ENCODE data around the gene FPR1. TPM values are rescaled to one million over a fixed set of nuclear protein-coding genes. Genes with fewer than 3 reads are reported as not detected.

FPR1 gene
- total and polyA plus RNA-seq, 4 experiments from 2014 or later, result 0.30 TPM; not detected in 3

DNA sequence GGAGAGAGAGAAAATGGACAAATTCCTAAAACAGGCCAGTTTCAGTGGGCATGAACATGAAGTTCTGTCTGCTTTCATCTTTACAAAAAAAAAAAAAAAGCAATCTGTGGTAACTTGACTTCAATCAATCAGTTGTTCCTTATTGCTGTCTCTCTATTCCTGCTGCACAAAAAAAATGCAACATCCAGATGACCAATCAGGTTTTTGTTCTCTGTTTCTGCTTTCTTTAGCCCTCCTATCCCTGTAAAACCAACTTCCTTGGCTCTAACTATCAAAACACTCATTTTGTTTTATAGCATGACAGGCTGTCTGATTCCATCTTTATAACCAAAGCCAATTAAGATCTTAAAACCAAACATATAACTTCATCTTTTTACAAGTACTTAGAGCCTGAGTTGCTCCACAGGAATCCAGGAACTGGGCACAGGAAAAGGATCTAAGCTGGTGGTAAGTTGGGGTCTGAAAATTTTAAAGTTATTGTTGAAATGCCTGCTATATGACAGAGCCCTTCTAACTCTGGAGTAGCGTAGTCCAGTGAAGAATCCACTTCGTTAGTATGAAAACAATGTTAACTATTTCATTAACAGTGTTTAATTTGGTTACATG, 43.3 kb upstream of the FPR1 start, which contains the start of gene FPR3:
Gene FPR3 (plus strand): TSS at position 273 of the 606 bp plus-strand sequence. CDS start 28,592 bp downstream, outside the sequence.
- Mint-ChIP-seq H3K27ac (no peak within 1 kb of the TSS), H3K27me3 (peaks cover 4 to 15% of the 10 kb centered on the region in 2 donors), H3K9me3 (peaks cover 0 to 23% (median 15%) of the 10 kb centered on the region in 8 donors), H3K4me1 (no peaks in the 10 kb centered on the region), H3K4me3 (no peak within 1 kb of the TSS), H3K36me3 (no peaks in the 10 kb centered on the region)
- CTCF ChIA-PET (ENCODE audit: partially characterized antibody), result no interaction called here
- Histone ChIP-seq H3K4me1 (ENCODE audit: insufficient read depth, low read length) (no peaks in the 10 kb centered on the region), H3K27me3 (ENCODE audit: insufficient read depth, low read length) (no peaks in the 10 kb centered on the region), H3K4me3 (ENCODE audit: low read length in 2 of 2) (no peak within 1 kb of the TSS), H3K27ac (ENCODE audit: low read depth, low read length) (no peak within 1 kb of the TSS), H3K9me3 (ENCODE audit: control insufficient read depth in 1 of 2, low read length in 2 of 2) (no peaks in the 10 kb centered on the region), H3K36me3 (ENCODE audit: insufficient read depth, low read length) (no peaks in the 10 kb centered on the region)
- POLR2A ChIA-PET (ENCODE audit: partially characterized antibody), result no interaction called here
- no peak for DNase-seq
- intact Hi-C loops (cut with micrococcal nuclease), result no loop called here

DNA sequence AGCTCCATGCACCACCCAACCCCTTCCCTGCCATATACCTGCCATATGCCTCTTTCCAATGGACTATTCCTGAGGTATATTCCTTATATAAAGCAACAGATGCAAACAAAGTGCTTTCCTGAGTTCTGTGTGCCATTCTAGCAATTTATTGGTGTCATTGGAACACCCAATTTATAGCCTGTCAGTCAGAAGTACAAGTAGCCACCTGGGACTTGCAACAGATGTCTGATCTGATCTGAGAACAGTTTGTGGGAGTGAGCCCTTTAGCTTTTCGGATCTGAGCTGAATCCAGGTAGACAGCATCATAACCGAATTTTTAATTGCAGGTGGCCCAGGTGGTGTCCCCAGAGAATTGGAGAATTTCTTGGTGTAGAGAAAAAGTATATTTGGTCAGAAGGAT, 42.3 kb upstream of the FPR1 start:
- Histone ChIP-seq H3K9me3 (ENCODE audit: control insufficient read depth in 1 of 2, low read length in 2 of 2) (no peaks in the 10 kb centered on the region), H3K4me1 (ENCODE audit: insufficient read depth, low read length) (no peaks in the 10 kb centered on the region), H3K4me3 (ENCODE audit: low read length in 2 of 2) (no peak overlapping the region), H3K27me3 (ENCODE audit: insufficient read depth, low read length) (no peaks in the 10 kb centered on the region), H3K27ac (ENCODE audit: low read depth, low read length) (no peak overlapping the region), H3K36me3 (ENCODE audit: insufficient read depth, low read length) (no peaks in the 10 kb centered on the region)
- H3K4me3 Mint-ChIP-seq, result no peak overlapping the region
- H3K36me3 Mint-ChIP-seq, result no peaks in the 10 kb centered on the region
- ChIA-PET POLR2A (ENCODE audit: partially characterized antibody) (no interaction called here), CTCF (ENCODE audit: partially characterized antibody) (no interaction called here)
- no peaks in the 10 kb centered on the region for H3K4me1 Mint-ChIP-seq
- H3K9me3 Mint-ChIP-seq, result peaks cover under 1 to 21% (median 11%) of the 10 kb centered on the region in 8 donors
- intact Hi-C loops (cut with micrococcal nuclease), result no loop called here
- H3K27ac Mint-ChIP-seq, result no peak overlapping the region
- DNase-seq, result no peak
- peaks cover 4 to 15% of the 10 kb centered on the region in 2 donors for H3K27me3 Mint-ChIP-seq

DNA sequence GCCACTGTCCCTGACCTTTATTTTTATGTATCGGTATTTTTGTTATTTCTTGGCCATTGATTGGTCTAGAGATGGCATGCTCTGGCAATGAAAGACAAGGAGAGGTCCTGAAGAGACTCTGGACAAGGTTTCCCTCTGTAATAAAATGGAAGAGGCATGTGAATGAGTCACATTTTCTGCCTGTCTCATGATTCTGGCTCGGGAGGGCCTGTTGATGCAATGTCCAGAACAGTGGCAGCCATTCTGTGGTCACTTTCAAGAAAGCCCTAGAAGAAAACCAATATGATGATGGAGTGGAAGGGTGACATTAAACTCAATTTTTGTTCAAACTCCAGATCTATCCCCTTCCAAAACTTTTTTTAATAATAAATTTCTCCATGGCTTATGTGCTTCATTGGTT, 41.3 kb upstream of the FPR1 start:
- no peaks in the 10 kb centered on the region for H3K27me3 ChIP-seq (ENCODE audit: insufficient read depth, low read length)
- Mint-ChIP-seq H3K27me3 (peaks cover 5 to 16% of the 10 kb centered on the region in 2 donors), H3K9me3 (peaks cover 2 to 21% (median 11%) of the 10 kb centered on the region in 8 donors), H3K4me1 (no peaks in the 10 kb centered on the region), H3K36me3 (no peaks in the 10 kb centered on the region), H3K27ac (no peak overlapping the region), H3K4me3 (no peak overlapping the region)
- no peak overlapping the region for H3K4me3 ChIP-seq (ENCODE audit: low read length in 2 of 2)
- H3K4me1 ChIP-seq (ENCODE audit: insufficient read depth, low read length), result no peaks in the 10 kb centered on the region
- DNase-seq, result no peak
- H3K27ac ChIP-seq (ENCODE audit: low read depth, low read length), result no peak overlapping the region
- ChIA-PET POLR2A (ENCODE audit: partially characterized antibody) (no interaction called here), CTCF (ENCODE audit: partially characterized antibody) (no interaction called here)
- intact Hi-C loops (cut with micrococcal nuclease), result no loop called here
- H3K36me3 ChIP-seq (ENCODE audit: insufficient read depth, low read length), result no peaks in the 10 kb centered on the region
- H3K9me3 ChIP-seq (ENCODE audit: control insufficient read depth in 1 of 2, low read length in 2 of 2), result no peaks in the 10 kb centered on the region

DNA sequence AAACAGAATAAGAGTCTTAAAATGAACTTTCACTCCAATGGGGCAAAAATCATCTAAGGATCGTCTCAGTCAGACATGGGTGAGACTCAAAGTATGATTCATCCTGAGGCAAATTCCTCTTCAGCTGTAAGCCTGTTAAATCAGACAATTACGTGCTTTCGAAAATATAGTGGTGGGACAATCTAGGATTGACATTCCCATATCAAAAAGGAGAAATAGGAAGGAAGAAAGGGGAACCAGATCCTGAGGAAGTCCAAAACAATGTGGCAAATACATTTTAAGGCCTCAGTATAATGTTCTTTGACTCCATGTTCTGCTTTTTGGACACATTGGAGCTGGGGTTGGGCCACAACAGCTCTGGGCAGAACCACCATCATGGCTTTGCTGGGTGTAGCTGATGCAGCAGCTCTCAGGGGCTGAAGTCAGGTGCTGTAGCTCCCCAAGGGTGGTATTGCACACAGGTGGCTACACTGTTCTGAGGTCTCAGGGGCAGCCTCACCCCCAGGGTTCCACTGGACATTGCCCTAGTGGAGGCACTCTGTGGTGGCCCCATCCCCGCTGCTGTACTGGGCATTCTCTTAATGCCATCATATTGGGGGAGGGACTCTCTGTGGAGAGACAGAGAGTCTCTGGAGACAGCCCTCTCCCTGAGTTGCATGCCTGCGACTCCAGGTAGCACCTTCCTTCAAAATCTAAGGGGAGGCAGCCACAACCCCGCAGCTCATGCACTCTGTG, 37.5 kb upstream of the FPR1 start:
- Mint-ChIP-seq H3K4me1 (no peaks in the 10 kb centered on the region), H3K27ac (no peak overlapping the region), H3K27me3 (peaks cover 6 to 9% of the 10 kb centered on the region in 2 donors), H3K36me3 (no peaks in the 10 kb centered on the region), H3K9me3 (peaks cover 2 to 21% (median 10%) of the 10 kb centered on the region in 8 donors), H3K4me3 (no peak overlapping the region)
- intact Hi-C loops (cut with micrococcal nuclease), result no loop called here
- Histone ChIP-seq H3K4me1 (ENCODE audit: insufficient read depth, low read length) (no peaks in the 10 kb centered on the region), H3K36me3 (ENCODE audit: insufficient read depth, low read length) (no peaks in the 10 kb centered on the region), H3K27me3 (ENCODE audit: insufficient read depth, low read length) (no peaks in the 10 kb centered on the region), H3K9me3 (ENCODE audit: control insufficient read depth in 1 of 2, low read length in 2 of 2) (no peaks in the 10 kb centered on the region), H3K4me3 (ENCODE audit: low read length in 2 of 2) (no peak overlapping the region), H3K27ac (ENCODE audit: low read depth, low read length) (no peak overlapping the region)
- DNase-seq, result no peak
- CTCF ChIA-PET (ENCODE audit: partially characterized antibody), result no interaction called here
- POLR2A ChIA-PET (ENCODE audit: partially characterized antibody), result no interaction called here

DNA sequence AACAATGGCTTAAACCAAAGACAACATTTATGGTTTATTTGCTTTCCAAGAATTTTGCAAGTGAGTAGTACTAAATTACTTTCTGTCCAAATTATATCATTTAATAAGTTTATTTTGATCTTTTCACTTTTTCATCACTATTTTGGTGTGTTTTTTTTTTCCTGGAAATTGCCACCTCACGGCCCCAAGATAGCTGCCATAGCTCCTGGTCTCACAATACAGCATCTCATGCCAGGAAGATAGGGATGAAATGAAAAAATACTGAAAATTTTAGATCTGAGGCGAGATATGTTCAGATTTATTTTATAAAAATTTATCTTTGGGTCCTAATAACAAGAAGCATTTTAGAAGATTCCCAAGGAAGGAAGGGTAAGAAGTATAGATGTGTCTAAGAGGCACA, 36.4 kb upstream of the FPR1 start:
- no peaks in the 10 kb centered on the region for H3K4me1 ChIP-seq (ENCODE audit: insufficient read depth, low read length)
- H3K9me3 Mint-ChIP-seq, result peaks cover 2 to 21% (median 10%) of the 10 kb centered on the region in 8 donors
- no peak overlapping the region for H3K27ac ChIP-seq (ENCODE audit: low read depth, low read length)
- H3K27me3 Mint-ChIP-seq, result peaks cover 6 to 9% of the 10 kb centered on the region in 2 donors
- POLR2A ChIA-PET (ENCODE audit: partially characterized antibody), result no interaction called here
- no peak overlapping the region for H3K27ac Mint-ChIP-seq
- H3K4me1 Mint-ChIP-seq, result no peaks in the 10 kb centered on the region
- H3K4me3 ChIP-seq (ENCODE audit: low read length in 2 of 2), result no peak overlapping the region
- H3K4me3 Mint-ChIP-seq, result no peak overlapping the region
- CTCF ChIA-PET (ENCODE audit: partially characterized antibody), result no interaction called here
- H3K9me3 ChIP-seq (ENCODE audit: control insufficient read depth in 1 of 2, low read length in 2 of 2), result no peaks in the 10 kb centered on the region
- intact Hi-C loops (cut with micrococcal nuclease), result no loop called here
- DNase-seq, result no peak
- no peaks in the 10 kb centered on the region for H3K27me3 ChIP-seq (ENCODE audit: insufficient read depth, low read length)
- no peaks in the 10 kb centered on the region for H3K36me3 Mint-ChIP-seq
- no peaks in the 10 kb centered on the region for H3K36me3 ChIP-seq (ENCODE audit: insufficient read depth, low read length)

DNA sequence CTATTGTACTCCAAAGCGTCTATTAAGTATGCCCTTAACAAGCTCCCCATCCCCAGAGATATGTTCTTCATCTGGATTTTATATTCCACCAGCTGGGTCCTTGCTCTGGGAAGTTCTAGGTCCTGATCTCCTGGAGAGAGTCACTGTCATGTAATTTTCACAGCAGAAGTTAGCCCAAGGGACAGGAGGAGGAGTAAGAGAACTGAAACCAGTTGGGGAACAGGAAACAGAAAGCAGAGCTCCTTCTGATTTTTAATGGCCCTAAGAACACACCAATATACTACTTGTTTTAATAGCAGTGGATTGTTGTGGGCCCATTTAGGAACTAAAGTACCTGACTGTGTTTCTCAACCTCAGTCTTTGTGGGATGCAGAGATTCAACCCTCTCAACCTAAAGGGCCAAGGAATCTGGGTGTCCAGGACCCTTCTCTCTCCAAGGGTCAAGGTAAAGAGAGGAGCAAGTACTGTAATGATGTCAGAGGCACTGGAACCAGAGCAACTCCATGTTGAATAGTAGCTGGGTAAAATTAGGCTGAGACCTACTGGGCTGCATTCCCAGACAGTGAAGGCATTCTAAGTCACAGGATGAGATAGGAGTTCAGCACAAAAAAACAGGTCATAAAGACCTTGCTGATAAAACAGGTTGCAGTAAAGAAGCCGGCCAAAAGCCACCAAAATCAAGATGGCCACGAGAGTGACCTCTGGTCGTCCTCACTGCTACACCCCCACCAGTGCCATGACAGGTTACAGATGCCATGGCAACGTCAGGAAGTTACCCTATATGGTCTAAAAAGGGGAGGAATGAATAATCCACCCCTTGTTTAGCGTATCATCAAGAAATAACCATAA, 35.2 kb upstream of the FPR1 start:
- Mint-ChIP-seq H3K27ac (no peak overlapping the region), H3K9me3 (peaks cover 2 to 18% (median 8%) of the 10 kb centered on the region in 8 donors), H3K27me3 (peaks cover 5 to 6% of the 10 kb centered on the region in 2 donors), H3K36me3 (no peaks in the 10 kb centered on the region), H3K4me3 (no peak overlapping the region), H3K4me1 (no peaks in the 10 kb centered on the region)
- DNase-seq, result no peak
- Histone ChIP-seq H3K4me1 (ENCODE audit: insufficient read depth, low read length) (no peaks in the 10 kb centered on the region), H3K27ac (ENCODE audit: low read depth, low read length) (no peak overlapping the region), H3K9me3 (ENCODE audit: control insufficient read depth in 1 of 2, low read length in 2 of 2) (no peaks in the 10 kb centered on the region), H3K4me3 (ENCODE audit: low read length in 2 of 2) (no peak overlapping the region), H3K27me3 (ENCODE audit: insufficient read depth, low read length) (no peaks in the 10 kb centered on the region), H3K36me3 (ENCODE audit: insufficient read depth, low read length) (no peaks in the 10 kb centered on the region)
- intact Hi-C loops (cut with micrococcal nuclease), result no loop called here
- CTCF ChIA-PET (ENCODE audit: partially characterized antibody), result interaction anchor here (1.0 kb wide), 1 partner anchor 9 kb away, joined by 3 read pairs; no protein-coding TSS in a partner anchor
- POLR2A ChIA-PET (ENCODE audit: partially characterized antibody), result no interaction called here

Data from CD4-positive, alpha-beta memory T cell (primary cell).